IMR-90 (cell line): ENCODE results near the gene DNAH8. TPM values are rescaled to one million over a fixed set of nuclear protein-coding genes. Genes with fewer than 3 reads are reported as not detected.

Source experiments
- ATAC-seq: fragments of 200-7000 bp; cut with Tn5 transposase; 2 replicates; pipeline ENCODE4 v1.9.1; 2020; ENCODE audit warnings: low read depth, mild to moderate bottlenecking, moderate library complexity
- BruUV-seq: library from RNA; stranded (reverse); fragments of 400-500 nt; replicated peaks from 2 replicates; lab custom pipeline; 2021; lab: Mats Ljungman, UMichigan
- CTCF ChIA-PET: fragments of 300-600 bp; formaldehyde crosslinking; extraction: SDS; loops from one replicate; lab custom pipeline; 2021; ENCODE audit warnings: antibody characterized with exemption; lab: Yijun Ruan, JAX
- POLR2A ChIA-PET: fragments of 300-600 bp; sonication (Branson Sonifier 250); formaldehyde crosslinking; loops from one replicate; lab custom pipeline; 2022; ENCODE audit warnings: antibody characterized with exemption; ENCODE audit not compliant: unreplicated experiment; lab: Charles Lee
- DNase-seq: peaks from one replicate; pipeline ENCODE4 v3.0.0; 2013
- H2AFZ ChIP-seq: replicated peaks from 2 replicates; pipeline ENCODE3; 2013; ENCODE audit warnings: low read length, mild to moderate bottlenecking; ENCODE audit not compliant: poor library complexity
- H2AK5ac ChIP-seq: 2 replicates; pipeline ENCODE4 v1.6.1; 2013; ENCODE audit warnings: low read depth, low read length, inconsistent platforms
- H2AK9ac ChIP-seq: replicated peaks from 2 replicates; pipeline ENCODE3; 2013; ENCODE audit warnings: mild to moderate bottlenecking, low read depth, low read length, moderate library complexity; ENCODE audit not compliant: poor library complexity
- H2BK120ac ChIP-seq: 2 replicates; pipeline ENCODE4 v1.6.1; 2013; ENCODE audit warnings: low read depth, low read length, inconsistent platforms
- H2BK15ac ChIP-seq: 3 replicates; pipeline ENCODE4 v1.6.1; 2013; ENCODE audit warnings: low read depth, low read length, inconsistent platforms
- H2BK20ac ChIP-seq: 2 replicates; pipeline ENCODE4 v1.6.1; 2013; ENCODE audit warnings: low read depth, mild to moderate bottlenecking, inconsistent platforms, low read length, moderate library complexity
- H2BK5ac ChIP-seq: 2 replicates; pipeline ENCODE4 v1.6.1; 2013; ENCODE audit warnings: mild to moderate bottlenecking, low read depth, low read length, inconsistent platforms; ENCODE audit not compliant: poor library complexity, severe bottlenecking
- H3K14ac ChIP-seq: replicated peaks from 2 replicates; pipeline ENCODE4 v1.6.1; 2013; ENCODE audit warnings: low read depth, low read length, inconsistent platforms
- H3K18ac ChIP-seq: 2 replicates; pipeline ENCODE4 v1.6.1; 2013; ENCODE audit warnings: low read depth, low read length, control low read depth
- H3K23ac ChIP-seq: 2 replicates; pipeline ENCODE4 v1.6.1; 2013; ENCODE audit warnings: low read depth, low read length, inconsistent platforms
- H3K27ac ChIP-seq: 2 replicates; pipeline ENCODE4 v1.5.1; 2013; ENCODE audit warnings: mild to moderate bottlenecking, control low read depth, low read length; ENCODE audit not compliant: insufficient read depth
- H3K27me3 ChIP-seq: 2 replicates; pipeline ENCODE4 v1.6.1; 2013; ENCODE audit warnings: low read length; ENCODE audit not compliant: control insufficient read depth, insufficient read depth
- H3K36me3 ChIP-seq: 2 replicates; pipeline ENCODE4 v1.6.1; 2013; ENCODE audit warnings: low read length, mixed read lengths; ENCODE audit not compliant: control insufficient read depth, insufficient read depth
- H3K4ac ChIP-seq: 2 replicates; pipeline ENCODE4 v1.6.1; 2013; ENCODE audit warnings: low read depth, low read length, inconsistent platforms
- H3K4me1 ChIP-seq: 2 replicates; pipeline ENCODE4 v1.6.1; 2013; ENCODE audit warnings: low read length, mixed read lengths; ENCODE audit not compliant: control insufficient read depth, insufficient read depth
- H3K4me2 ChIP-seq: 2 replicates; pipeline ENCODE4 v1.6.1; 2013; ENCODE audit warnings: low read depth, mild to moderate bottlenecking, control low read depth, low read length, moderate library complexity
- H3K4me3 ChIP-seq: 2 replicates; pipeline ENCODE4 v1.5.1; 2013; ENCODE audit warnings: low read depth, mild to moderate bottlenecking, control low read depth, low read length, moderate library complexity; ENCODE audit not compliant: insufficient read depth
- H3K56ac ChIP-seq: 2 replicates; pipeline ENCODE4 v1.6.1; 2013; ENCODE audit warnings: low read length, inconsistent platforms; ENCODE audit not compliant: insufficient read depth; ENCODE audit errors: extremely low read depth
- H3K79me1 ChIP-seq, 2 experiments: 2 replicates each; pipeline ENCODE4 v1.6.1; 2013; ENCODE audit warnings: low read length in 2 of 2, inconsistent platforms in 1 of 2, low read depth in 1 of 2
- H3K9ac ChIP-seq: 2 replicates; pipeline ENCODE4 v1.6.1; 2013; ENCODE audit warnings: low read depth, low read length, control low read depth
- H3K9me1 ChIP-seq: 2 replicates; pipeline ENCODE4 v1.6.1; 2013; ENCODE audit warnings: low read length, inconsistent platforms; ENCODE audit not compliant: insufficient read depth
- H3K9me3 ChIP-seq: 2 replicates; pipeline ENCODE4 v1.6.1; 2013; ENCODE audit warnings: low read length; ENCODE audit not compliant: control insufficient read depth, insufficient read depth
- H4K20me1 ChIP-seq: 2 replicates; pipeline ENCODE4 v1.6.1; 2013; ENCODE audit warnings: low read length, inconsistent platforms; ENCODE audit not compliant: insufficient read depth
- H4K5ac ChIP-seq: 2 replicates; pipeline ENCODE4 v1.6.1; 2013; ENCODE audit warnings: mild to moderate bottlenecking, low read depth, low read length, control low read depth
- H4K8ac ChIP-seq, 2 experiments: 2 replicates each; pipeline ENCODE4 v1.6.1; 2013; ENCODE audit warnings: low read depth in 2 of 2, low read length in 2 of 2, control low read depth in 1 of 2, inconsistent platforms in 1 of 2
- H4K91ac ChIP-seq: 2 replicates; pipeline ENCODE4 v1.6.1; 2013; ENCODE audit warnings: low read depth, low read length, inconsistent platforms; ENCODE audit not compliant: insufficient read depth
- BHLHE40 ChIP-seq: fragments of 150-350 bp; IDR thresholded peaks from 2 replicates; pipeline ENCODE4 v1.6.1; 2016; ENCODE audit warnings: mild to moderate bottlenecking, low read depth, low read length
- CEBPB ChIP-seq: IDR thresholded peaks from 2 replicates; pipeline ENCODE4 v1.6.1; 2012; ENCODE audit warnings: low read depth, low read length, improper control_type of control experiment
- FOS ChIP-seq: fragments of 150-350 bp; IDR thresholded peaks from 2 replicates; pipeline ENCODE4 v1.6.1; 2016; ENCODE audit warnings: low read depth, low read length
- MAZ ChIP-seq: IDR thresholded peaks from 2 replicates; pipeline ENCODE4 v1.6.1; 2012; ENCODE audit warnings: low read depth, mild to moderate bottlenecking, low read length, improper control_type of control experiment, moderate library complexity, borderline replicate concordance
- MXI1 ChIP-seq: IDR thresholded peaks from 2 replicates; pipeline ENCODE4 v1.6.1; 2012; ENCODE audit warnings: low read depth, mild to moderate bottlenecking, low read length, moderate library complexity, borderline replicate concordance
- NFE2L2 ChIP-seq: fragments of 150-350 bp; IDR thresholded peaks from 2 replicates; pipeline ENCODE4 v1.6.1; 2016; ENCODE audit warnings: low read depth, mild to moderate bottlenecking, low read length
- RCOR1 ChIP-seq: IDR thresholded peaks from 2 replicates; pipeline ENCODE4 v1.6.1; 2012; ENCODE audit warnings: mild to moderate bottlenecking, low read length, improper control_type of control experiment; ENCODE audit not compliant: insufficient replicate concordance
- RFX5 ChIP-seq: IDR thresholded peaks from 2 replicates; pipeline ENCODE4 v1.8.0; 2012; ENCODE audit warnings: low read depth, mild to moderate bottlenecking, low read length, moderate library complexity
- SMC3 ChIP-seq: fragments of 150-350 bp; IDR thresholded peaks from 2 replicates; pipeline ENCODE4 v1.6.1; 2016; ENCODE audit warnings: low read depth, mild to moderate bottlenecking, antibody characterized with exemption, low read length, moderate library complexity
- WGBS, 2 experiments: methylation state at CpG; one replicate each; pipeline versions ENCODE4 v1.1.5 to v1.1.7; 2013; ENCODE audit warnings: missing lambda C conversion rate in 2 of 2; ENCODE audit not compliant: insufficient read length in 1 of 2; ENCODE audit errors: extremely low coverage in 2 of 2; 5-methylcytosine and 5-hydroxymethylcytosine counted together
- dilution Hi-C: fragments of 300-500 bp; cut with HindIII; formaldehyde crosslinking; loops from one replicate; pipeline ENCODE4 v1.14.3; 2018; ENCODE audit warnings: low sequenced_read_pairs; ENCODE audit not compliant: unreplicated experiment
- in situ Hi-C: fragments of 300-500 bp; cut with MboI; formaldehyde crosslinking; loops from 3 replicates; pipeline ENCODE4 v1.14.3; 2019; ENCODE audit warnings: low sequenced_read_pairs, inconsistent platforms, mixed read lengths
- intact Hi-C: fragments of 100-400 bp; cut with micrococcal nuclease; formaldehyde crosslinking; loops from 2 replicates; pipeline ENCODE4 v1.10.0; 2022
- polyA plus RNA-seq, 3 experiments: library from polyadenylated mRNA; depleted of rRNA; stranded (reverse); fragments of >200 nt; gene quantifications; 2 replicates each; pipeline ENCODE4 v1.2.3, GENCODE V29; 2012; ENCODE audit warnings: low replicate concordance in 1 of 3
- total RNA-seq: library from RNA; depleted of rRNA; stranded (reverse); fragments of >200 nt; gene quantifications from 2 replicates; pipeline ENCODE4 v1.2.3, GENCODE V29; 2012
- TF ChIP-seq, protein P1 (sequence below): conservative IDR thresholded peaks from 2 replicates; pipeline ENCODE4 v1.5.1; 2012; ENCODE audit warnings: mild to moderate bottlenecking, low read depth, low read length, improper control_type of control experiment
- TF ChIP-seq, protein P2 (sequence below): fragments of 150-350 bp; IDR thresholded peaks from 2 replicates; pipeline ENCODE4 v1.6.1; 2017; ENCODE audit warnings: mild to moderate bottlenecking, antibody characterized with exemption, low read length, low read depth

Gene DNAH8
- total and polyA plus RNA-seq, 2 of the 4 experiments (the other 2 are of a cell fraction) = not detected

DNA sequence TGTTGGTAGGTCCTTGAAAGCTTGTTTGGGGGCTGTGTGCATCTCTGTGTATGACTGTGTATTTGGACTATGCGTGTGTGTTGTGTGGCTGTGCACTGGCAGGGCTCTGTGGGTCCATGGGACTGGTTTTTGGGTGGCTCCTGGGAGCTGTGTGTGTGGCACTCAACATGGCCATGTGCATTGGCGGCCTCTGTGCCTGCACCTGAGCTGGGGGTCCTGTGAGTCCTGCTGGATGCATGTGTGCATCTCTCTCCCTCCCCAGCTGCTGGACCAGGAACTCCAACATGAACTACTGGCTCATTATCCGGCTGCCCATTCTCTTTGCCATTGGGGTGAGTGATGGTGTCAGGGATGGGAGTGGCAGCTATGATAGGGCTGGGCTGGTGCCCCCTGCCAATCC lies 363.6 kb downstream of the DNAH8 start:
- H3K4ac ChIP-seq = no peak overlapping the region
- no peaks in the 10 kb centered on the region; the same call in 1 of the 2 replicates for H3K27me3 ChIP-seq
- ATAC-seq (no peak), DNase-seq (no peak)
- H3K9me3 ChIP-seq = no peaks in the 10 kb centered on the region
- H3K14ac ChIP-seq = no peak overlapping the region
- no CpG with 5 or more reads among the region's 3 CpGs for WGBS, 2 experiments
- H2BK5ac ChIP-seq = no peak overlapping the region
- in situ Hi-C loops (no loop called here), intact Hi-C loops (no loop called here), dilution Hi-C loops (no loop called here)
- no peak overlapping the region for H3K9ac ChIP-seq
- H4K20me1 ChIP-seq = no peaks in the 10 kb centered on the region
- no peak overlapping the region for H3K27ac ChIP-seq
- no peak overlapping the region for H3K23ac ChIP-seq
- BruUV-seq = no TSS peak
- no peak overlapping the region for H2BK120ac ChIP-seq
- no peaks in the 10 kb centered on the region for H3K4me1 ChIP-seq
- no peak overlapping the region for H4K5ac ChIP-seq
- H3K4me2 ChIP-seq = no peak overlapping the region
- TF ChIP-seq SMC3 = no peak
- no peak for TF ChIP-seq RCOR1
- no peak for TF ChIP-seq MAZ
- no peak for TF ChIP-seq FOS
- no peak for TF ChIP-seq RFX5
- no peak for TF ChIP-seq BHLHE40
- TF ChIP-seq, protein P1, sequence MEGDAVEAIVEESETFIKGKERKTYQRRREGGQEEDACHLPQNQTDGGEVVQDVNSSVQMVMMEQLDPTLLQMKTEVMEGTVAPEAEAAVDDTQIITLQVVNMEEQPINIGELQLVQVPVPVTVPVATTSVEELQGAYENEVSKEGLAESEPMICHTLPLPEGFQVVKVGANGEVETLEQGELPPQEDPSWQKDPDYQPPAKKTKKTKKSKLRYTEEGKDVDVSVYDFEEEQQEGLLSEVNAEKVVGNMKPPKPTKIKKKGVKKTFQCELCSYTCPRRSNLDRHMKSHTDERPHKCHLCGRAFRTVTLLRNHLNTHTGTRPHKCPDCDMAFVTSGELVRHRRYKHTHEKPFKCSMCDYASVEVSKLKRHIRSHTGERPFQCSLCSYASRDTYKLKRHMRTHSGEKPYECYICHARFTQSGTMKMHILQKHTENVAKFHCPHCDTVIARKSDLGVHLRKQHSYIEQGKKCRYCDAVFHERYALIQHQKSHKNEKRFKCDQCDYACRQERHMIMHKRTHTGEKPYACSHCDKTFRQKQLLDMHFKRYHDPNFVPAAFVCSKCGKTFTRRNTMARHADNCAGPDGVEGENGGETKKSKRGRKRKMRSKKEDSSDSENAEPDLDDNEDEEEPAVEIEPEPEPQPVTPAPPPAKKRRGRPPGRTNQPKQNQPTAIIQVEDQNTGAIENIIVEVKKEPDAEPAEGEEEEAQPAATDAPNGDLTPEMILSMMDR = no peak
- no peak for TF ChIP-seq NFE2L2
- no peak for TF ChIP-seq CEBPB
- TF ChIP-seq, protein P2, sequence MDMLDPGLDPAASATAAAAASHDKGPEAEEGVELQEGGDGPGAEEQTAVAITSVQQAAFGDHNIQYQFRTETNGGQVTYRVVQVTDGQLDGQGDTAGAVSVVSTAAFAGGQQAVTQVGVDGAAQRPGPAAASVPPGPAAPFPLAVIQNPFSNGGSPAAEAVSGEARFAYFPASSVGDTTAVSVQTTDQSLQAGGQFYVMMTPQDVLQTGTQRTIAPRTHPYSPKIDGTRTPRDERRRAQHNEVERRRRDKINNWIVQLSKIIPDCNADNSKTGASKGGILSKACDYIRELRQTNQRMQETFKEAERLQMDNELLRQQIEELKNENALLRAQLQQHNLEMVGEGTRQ = no peak
- TF ChIP-seq MXI1 = no peak
- no peak overlapping the region for H2AK9ac ChIP-seq
- no peak overlapping the region for H4K8ac ChIP-seq
- H3K18ac ChIP-seq = no peak overlapping the region
- H2BK20ac ChIP-seq = no peak overlapping the region
- POLR2A ChIA-PET = no interaction called here
- H4K91ac ChIP-seq = no peak overlapping the region
- no peaks in the 10 kb centered on the region for H3K9me1 ChIP-seq
- no peak overlapping the region for H2BK15ac ChIP-seq
- CTCF ChIA-PET = no interaction called here
- H3K4me3 ChIP-seq = no peak overlapping the region
- no peak overlapping the region for H3K56ac ChIP-seq
- H2AFZ ChIP-seq = no peak overlapping the region
- no peak overlapping the region for H2AK5ac ChIP-seq
- H3K79me1 ChIP-seq = no peaks in the 10 kb centered on the region
- no peaks in the 10 kb centered on the region for H3K36me3 ChIP-seq
